ENCODE results near the gene TMEM132C.

DNA sequence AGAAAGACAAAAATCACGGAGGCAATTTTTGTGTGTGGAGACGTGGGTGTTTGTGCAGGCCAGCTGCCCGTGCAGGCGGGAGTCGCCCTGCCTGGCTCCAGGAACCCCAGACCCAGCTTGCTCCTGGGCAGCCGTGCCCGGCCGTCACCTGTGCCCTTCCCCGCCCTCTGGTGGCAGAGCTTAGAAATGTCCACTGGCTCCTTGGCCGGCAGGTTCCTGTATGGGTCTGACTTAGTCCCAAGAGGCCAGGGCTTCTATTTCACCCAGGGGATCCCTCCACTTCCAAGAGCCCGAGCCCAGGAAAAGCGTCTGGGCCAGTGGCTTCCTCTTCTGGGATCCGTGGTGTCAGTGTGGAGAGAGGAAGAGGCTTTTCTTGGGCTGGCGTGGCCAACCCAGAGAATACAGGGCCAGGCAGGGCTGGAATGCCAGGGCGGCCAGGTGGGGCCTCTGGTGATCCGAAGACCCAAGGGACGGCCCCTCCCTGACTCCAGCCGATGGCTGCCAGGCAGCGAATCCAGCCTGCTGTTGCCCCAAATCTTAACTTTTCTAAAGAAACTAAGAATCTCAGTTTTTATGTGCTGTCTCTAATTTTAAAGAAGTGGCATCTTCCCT is 120.9 kb downstream of the TMEM132C start:
- TF ChIP-seq, protein P1, sequence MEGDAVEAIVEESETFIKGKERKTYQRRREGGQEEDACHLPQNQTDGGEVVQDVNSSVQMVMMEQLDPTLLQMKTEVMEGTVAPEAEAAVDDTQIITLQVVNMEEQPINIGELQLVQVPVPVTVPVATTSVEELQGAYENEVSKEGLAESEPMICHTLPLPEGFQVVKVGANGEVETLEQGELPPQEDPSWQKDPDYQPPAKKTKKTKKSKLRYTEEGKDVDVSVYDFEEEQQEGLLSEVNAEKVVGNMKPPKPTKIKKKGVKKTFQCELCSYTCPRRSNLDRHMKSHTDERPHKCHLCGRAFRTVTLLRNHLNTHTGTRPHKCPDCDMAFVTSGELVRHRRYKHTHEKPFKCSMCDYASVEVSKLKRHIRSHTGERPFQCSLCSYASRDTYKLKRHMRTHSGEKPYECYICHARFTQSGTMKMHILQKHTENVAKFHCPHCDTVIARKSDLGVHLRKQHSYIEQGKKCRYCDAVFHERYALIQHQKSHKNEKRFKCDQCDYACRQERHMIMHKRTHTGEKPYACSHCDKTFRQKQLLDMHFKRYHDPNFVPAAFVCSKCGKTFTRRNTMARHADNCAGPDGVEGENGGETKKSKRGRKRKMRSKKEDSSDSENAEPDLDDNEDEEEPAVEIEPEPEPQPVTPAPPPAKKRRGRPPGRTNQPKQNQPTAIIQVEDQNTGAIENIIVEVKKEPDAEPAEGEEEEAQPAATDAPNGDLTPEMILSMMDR (IDR thresholded peaks at IDR 0.05; ENCODE audit: extremely low read depth in 1 of 2, insufficient read depth in 1 of 2, low read depth in 1 of 2, low read length in 2 of 2) = no peak
- TF ChIP-seq GATA2 (IDR thresholded peaks at IDR 0.05; ENCODE audit: insufficient read depth, insufficient read length, low read depth, low read length) (no peak), POLR2AphosphoS5 (IDR thresholded peaks at IDR 0.05; ENCODE audit: insufficient read depth, low read depth, low read length) (no peak)

Data from endothelial cell of umbilical vein (primary cell).